ENCODE data around the gene ARID5B.

Gene ARID5B

GRCh38 chr10:62112963-62113362 is 211.5 kb downstream of the ARID5B start:
- Histone ChIP-seq H3K27ac (ENCODE audit: low read depth, low read length) (no peak overlapping the region), H3K9ac (ENCODE audit: low read length) (no peak overlapping the region), H3K4me3 (ENCODE audit: low read depth in 1 of 2, low read length in 2 of 2) (no peak overlapping the region)

GRCh38 chr10:62113680-62114079 is 212.2 kb downstream of the ARID5B start:
- no peaks in the 10 kb centered on the region for H3K9me3 ChIP-seq (ENCODE audit: low read length)
- no peaks in the 10 kb centered on the region for H3K27me3 ChIP-seq (ENCODE audit: control insufficient read depth in 1 of 2, insufficient read depth in 2 of 2, low read length in 2 of 2)
- no peaks in the 10 kb centered on the region for H3K36me3 ChIP-seq (ENCODE audit: insufficient read depth, low read length)
- H3K4me1 ChIP-seq (ENCODE audit: insufficient read depth, low read length), result no peaks in the 10 kb centered on the region
- no peak overlapping the region for H3K27ac ChIP-seq (ENCODE audit: low read depth, low read length)
- no peak overlapping the region for H3K9ac ChIP-seq (ENCODE audit: low read length)
- no peak overlapping the region for H3K4me3 ChIP-seq (ENCODE audit: low read depth in 1 of 2, low read length in 2 of 2)

More at GRCh38 chr10:62112963-62113362, 211.5 kb downstream of the ARID5B start:
- Histone ChIP-seq H3K4me1 (ENCODE audit: insufficient read depth, low read length) (no peaks in the 10 kb centered on the region), H3K27me3 (ENCODE audit: control insufficient read depth in 1 of 2, insufficient read depth in 2 of 2, low read length in 2 of 2) (no peaks in the 10 kb centered on the region), H3K36me3 (ENCODE audit: insufficient read depth, low read length) (no peaks in the 10 kb centered on the region), H3K9me3 (ENCODE audit: low read length) (no peaks in the 10 kb centered on the region)

GRCh38 chr10:62115321-62115720 is 213.8 kb downstream of the ARID5B start:
- no peaks in the 10 kb centered on the region for H3K36me3 ChIP-seq (ENCODE audit: insufficient read depth, low read length)
- H3K27ac ChIP-seq (ENCODE audit: low read depth, low read length), result no peak overlapping the region
- H3K9ac ChIP-seq (ENCODE audit: low read length), result no peak overlapping the region
- H3K9me3 ChIP-seq (ENCODE audit: low read length), result no peaks in the 10 kb centered on the region
- no peaks in the 10 kb centered on the region for H3K27me3 ChIP-seq (ENCODE audit: control insufficient read depth in 1 of 2, insufficient read depth in 2 of 2, low read length in 2 of 2)
- no peaks in the 10 kb centered on the region for H3K4me1 ChIP-seq (ENCODE audit: insufficient read depth, low read length)
- H3K4me3 ChIP-seq (ENCODE audit: low read depth in 1 of 2, low read length in 2 of 2), result no peak overlapping the region

GRCh38 chr10:62115842-62116241 is 214.3 kb downstream of the ARID5B start:
- Histone ChIP-seq H3K9me3 (ENCODE audit: low read length) (no peaks in the 10 kb centered on the region), H3K4me3 (ENCODE audit: low read depth in 1 of 2, low read length in 2 of 2) (no peak overlapping the region), H3K27ac (ENCODE audit: low read depth, low read length) (no peak overlapping the region), H3K9ac (ENCODE audit: low read length) (no peak overlapping the region), H3K36me3 (ENCODE audit: insufficient read depth, low read length) (no peaks in the 10 kb centered on the region), H3K27me3 (ENCODE audit: control insufficient read depth in 1 of 2, insufficient read depth in 2 of 2, low read length in 2 of 2) (no peaks in the 10 kb centered on the region), H3K4me1 (ENCODE audit: insufficient read depth, low read length) (no peaks in the 10 kb centered on the region)

GRCh38 chr10:62116896-62117295 is 215.4 kb downstream of the ARID5B start:
- Histone ChIP-seq H3K36me3 (ENCODE audit: insufficient read depth, low read length) (no peaks in the 10 kb centered on the region), H3K4me3 (ENCODE audit: low read depth in 1 of 2, low read length in 2 of 2) (no peak overlapping the region), H3K9ac (ENCODE audit: low read length) (no peak overlapping the region), H3K27ac (ENCODE audit: low read depth, low read length) (no peak overlapping the region), H3K27me3 (ENCODE audit: control insufficient read depth in 1 of 2, insufficient read depth in 2 of 2, low read length in 2 of 2) (no peaks in the 10 kb centered on the region), H3K4me1 (ENCODE audit: insufficient read depth, low read length) (no peaks in the 10 kb centered on the region), H3K9me3 (ENCODE audit: low read length) (no peaks in the 10 kb centered on the region)

- no peaks in the 10 kb centered on the region for H3K27me3 ChIP-seq (ENCODE audit: control insufficient read depth in 1 of 2, insufficient read depth in 2 of 2, low read length in 2 of 2)
- no peaks in the 10 kb centered on the region for H3K4me1 ChIP-seq (ENCODE audit: insufficient read depth, low read length)
- H3K9ac ChIP-seq (ENCODE audit: low read length), result no peak overlapping the region
- H3K36me3 ChIP-seq (ENCODE audit: insufficient read depth, low read length), result no peaks in the 10 kb centered on the region
- no peak overlapping the region for H3K27ac ChIP-seq (ENCODE audit: low read depth, low read length)
- no peaks in the 10 kb centered on the region for H3K9me3 ChIP-seq (ENCODE audit: low read length)
- H3K4me3 ChIP-seq (ENCODE audit: low read depth in 1 of 2, low read length in 2 of 2), result no peak overlapping the region
Observed at GRCh38 chr10:62121187-62121530, 219.7 kb downstream of the ARID5B start.

GRCh38 chr10:62127975-62128374 is 226.5 kb downstream of the ARID5B start:
- Histone ChIP-seq H3K9ac (ENCODE audit: low read length) (no peak overlapping the region), H3K27me3 (ENCODE audit: control insufficient read depth in 1 of 2, insufficient read depth in 2 of 2, low read length in 2 of 2) (no peaks in the 10 kb centered on the region), H3K36me3 (ENCODE audit: insufficient read depth, low read length) (no peaks in the 10 kb centered on the region), H3K9me3 (ENCODE audit: low read length) (no peaks in the 10 kb centered on the region), H3K4me3 (ENCODE audit: low read depth in 1 of 2, low read length in 2 of 2) (no peak overlapping the region), H3K4me1 (ENCODE audit: insufficient read depth, low read length) (no peaks in the 10 kb centered on the region), H3K27ac (ENCODE audit: low read depth, low read length) (no peak overlapping the region)

- Histone ChIP-seq H3K36me3 (ENCODE audit: insufficient read depth, low read length) (no peaks in the 10 kb centered on the region), H3K4me1 (ENCODE audit: insufficient read depth, low read length) (no peaks in the 10 kb centered on the region), H3K9ac (ENCODE audit: low read length) (no peak overlapping the region), H3K27me3 (ENCODE audit: control insufficient read depth in 1 of 2, insufficient read depth in 2 of 2, low read length in 2 of 2) (no peaks in the 10 kb centered on the region), H3K9me3 (ENCODE audit: low read length) (no peaks in the 10 kb centered on the region), H3K27ac (ENCODE audit: low read depth, low read length) (no peak overlapping the region), H3K4me3 (ENCODE audit: low read depth in 1 of 2, low read length in 2 of 2) (no peak overlapping the region)
Observed at GRCh38 chr10:62130948-62131347, 229.4 kb downstream of the ARID5B start.

GRCh38 chr10:62131724-62132123 is 230.2 kb downstream of the ARID5B start:
- H3K4me1 ChIP-seq (ENCODE audit: insufficient read depth, low read length), result no peaks in the 10 kb centered on the region
- H3K27ac ChIP-seq (ENCODE audit: low read depth, low read length), result no peak overlapping the region
- no peak overlapping the region for H3K4me3 ChIP-seq (ENCODE audit: low read depth in 1 of 2, low read length in 2 of 2)
- no peak overlapping the region for H3K9ac ChIP-seq (ENCODE audit: low read length)
- no peaks in the 10 kb centered on the region for H3K9me3 ChIP-seq (ENCODE audit: low read length)
- no peaks in the 10 kb centered on the region for H3K27me3 ChIP-seq (ENCODE audit: control insufficient read depth in 1 of 2, insufficient read depth in 2 of 2, low read length in 2 of 2)
- H3K36me3 ChIP-seq (ENCODE audit: insufficient read depth, low read length), result no peaks in the 10 kb centered on the region

- no peak overlapping the region for H3K4me3 ChIP-seq (ENCODE audit: low read depth in 1 of 2, low read length in 2 of 2)
- no peaks in the 10 kb centered on the region for H3K4me1 ChIP-seq (ENCODE audit: insufficient read depth, low read length)
- H3K27ac ChIP-seq (ENCODE audit: low read depth, low read length), result no peak overlapping the region
- H3K9ac ChIP-seq (ENCODE audit: low read length), result no peak overlapping the region
- no peaks in the 10 kb centered on the region for H3K36me3 ChIP-seq (ENCODE audit: insufficient read depth, low read length)
- no peaks in the 10 kb centered on the region for H3K27me3 ChIP-seq (ENCODE audit: control insufficient read depth in 1 of 2, insufficient read depth in 2 of 2, low read length in 2 of 2)
- no peaks in the 10 kb centered on the region for H3K9me3 ChIP-seq (ENCODE audit: low read length)
Observed at GRCh38 chr10:62133618-62134017, 232.1 kb downstream of the ARID5B start.

- no peaks in the 10 kb centered on the region for H3K36me3 ChIP-seq (ENCODE audit: insufficient read depth, low read length)
- no peak overlapping the region for H3K9ac ChIP-seq (ENCODE audit: low read length)
- H3K9me3 ChIP-seq (ENCODE audit: low read length), result no peaks in the 10 kb centered on the region
- H3K4me1 ChIP-seq (ENCODE audit: insufficient read depth, low read length), result no peaks in the 10 kb centered on the region
- H3K27me3 ChIP-seq (ENCODE audit: control insufficient read depth in 1 of 2, insufficient read depth in 2 of 2, low read length in 2 of 2), result no peaks in the 10 kb centered on the region
- no peak overlapping the region for H3K4me3 ChIP-seq (ENCODE audit: low read depth in 1 of 2, low read length in 2 of 2)
- H3K27ac ChIP-seq (ENCODE audit: low read depth, low read length), result no peak overlapping the region
Observed at GRCh38 chr10:62136931-62137330, 235.4 kb downstream of the ARID5B start.
